PC-9 (cell line): ENCODE results near the gene IFNA1.

Source experiments
- CTCF ChIP-seq: fragments of 200-600 bp; sonication (generic); conservative IDR thresholded peaks from 2 replicates; pipeline ENCODE4 v1.6.1; 2017; ENCODE audit warnings: mixed run types, antibody characterized with exemption, mild to moderate bottlenecking, moderate library complexity
- EZH2 ChIP-seq: fragments of 200-600 bp; sonication (generic); IDR thresholded peaks from 2 replicates; pipeline ENCODE4 v1.8.0; 2017; ENCODE audit warnings: antibody characterized with exemption, low read depth

- no peak for TF ChIP-seq CTCF
- TF ChIP-seq EZH2: no peak
These were observed 42.0 kb downstream of the IFNA1 start, which contains the start of gene IFNE for GRCh38 chr9:21482213-21482612.
